GM21526 (cell line): ENCODE measurements around the gene ZBP1.

Source experiments
- ATAC-seq: cut with Tn5 transposase; IDR thresholded peaks from one replicate; pipeline ENCODE4 v1.9.1; 2021; ENCODE audit warnings: moderate library complexity; ENCODE audit not compliant: unreplicated experiment, low FRiP score

Gene ZBP1

DNA sequence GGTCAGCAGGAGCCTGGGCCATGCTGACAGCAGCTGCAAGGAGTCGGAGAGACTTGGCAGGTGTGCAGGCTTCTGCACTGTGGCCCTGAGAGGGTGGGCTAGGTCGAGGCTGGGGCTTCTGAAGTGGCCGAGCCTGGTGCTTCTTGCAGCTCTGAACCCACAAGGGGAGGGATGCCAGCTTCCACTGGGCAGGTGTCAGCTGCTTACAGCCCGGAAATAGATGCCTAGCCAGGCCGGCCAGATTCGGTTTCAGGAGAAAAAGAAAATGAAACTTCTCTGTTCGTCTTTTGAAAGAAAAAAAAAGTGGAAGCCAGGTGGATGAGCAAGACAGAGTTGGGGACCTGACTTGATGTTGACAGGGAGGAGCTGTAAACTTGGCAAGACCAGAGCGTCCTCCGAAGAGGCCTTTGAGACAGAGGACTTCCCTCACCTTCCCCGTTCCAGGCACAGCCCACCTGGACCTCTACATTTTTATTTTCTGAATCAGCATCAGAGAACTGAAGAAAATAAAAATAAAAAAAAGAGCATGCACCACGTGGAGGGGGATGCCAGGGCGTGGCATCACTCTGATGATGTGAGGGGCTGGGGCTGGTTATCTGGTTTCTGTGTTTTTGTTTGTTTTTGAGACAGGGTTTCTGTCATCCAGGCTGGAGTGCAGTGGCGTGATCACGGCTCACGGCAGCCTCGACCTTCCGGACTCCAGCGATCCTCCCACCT is at the start of gene ZBP1:
Gene ZBP1 (minus strand): TSS at position 153 of the 717 bp plus-strand sequence. CDS start 131 bp downstream, at position 22.
- ATAC-seq: peak; percentile 52

GRCh38 chr20:57669632-57670031 is 49.4 kb upstream of the ZBP1 start:
- ATAC-seq: no peak

DNA sequence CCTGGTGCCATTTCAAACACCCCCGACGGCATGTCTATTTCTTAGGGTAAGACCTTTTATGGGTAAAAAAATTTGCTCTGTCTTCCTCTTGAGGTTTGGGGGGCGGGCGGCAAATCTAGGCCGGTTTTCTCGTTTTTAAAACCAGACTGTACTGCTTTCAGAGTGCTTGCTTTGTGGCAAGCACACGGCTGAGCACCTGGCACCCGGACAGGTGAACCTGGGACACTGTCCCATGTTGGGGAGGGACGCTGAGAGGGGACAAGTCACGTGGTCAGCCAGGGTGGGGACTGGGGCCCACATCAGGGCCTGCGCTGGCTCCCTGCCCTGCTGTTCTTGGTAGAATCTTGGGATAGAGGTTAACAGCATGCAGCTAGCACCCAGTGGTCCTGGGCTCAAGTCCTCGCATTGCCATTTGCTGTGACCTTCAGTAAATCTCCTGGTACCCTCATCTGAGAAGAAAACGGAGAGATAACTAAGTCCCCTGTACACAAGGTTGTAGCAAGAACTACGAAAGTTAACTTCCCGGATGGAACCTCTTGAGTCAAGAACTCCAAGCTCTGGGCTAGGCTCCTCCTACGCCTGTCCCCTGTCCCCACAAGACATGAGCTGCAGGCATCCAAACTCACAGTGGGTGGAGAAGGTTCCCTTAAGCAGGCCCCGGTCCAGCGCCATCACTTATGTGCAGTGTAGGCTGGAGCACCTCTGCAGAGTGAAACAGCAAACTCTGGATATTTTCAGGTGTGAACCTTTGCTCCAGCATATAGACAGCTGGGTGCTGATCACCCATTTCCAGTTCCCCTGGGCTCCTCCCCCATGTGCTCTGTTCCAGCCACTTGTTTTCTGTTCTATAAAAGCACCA is 47.9 kb upstream of the ZBP1 start:
- no peak for ATAC-seq

DNA sequence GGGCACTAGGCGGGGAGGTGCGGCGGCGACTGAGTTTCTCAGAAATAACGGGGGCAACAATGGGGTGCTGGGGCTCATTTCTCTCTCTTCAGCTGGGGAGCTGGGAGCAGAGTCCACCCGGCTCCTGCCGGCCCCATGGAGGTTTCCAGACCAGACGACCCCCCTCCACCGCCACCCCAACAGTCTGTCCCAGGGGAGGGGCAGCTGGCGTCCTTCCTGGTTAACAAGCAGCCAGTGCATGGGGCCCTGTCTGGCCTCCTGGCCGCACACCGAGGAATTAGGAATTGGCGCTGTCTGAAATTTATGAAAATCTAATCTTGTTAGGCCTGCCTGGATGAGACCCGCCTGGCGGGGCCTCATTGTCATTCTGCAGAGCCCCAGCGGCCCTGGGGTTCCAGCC is 47.2 kb upstream of the ZBP1 start:
- ATAC-seq: no peak

- no peak for ATAC-seq
These were observed 46.6 kb upstream of the ZBP1 start for GRCh38 chr20:57666834-57667157.

DNA sequence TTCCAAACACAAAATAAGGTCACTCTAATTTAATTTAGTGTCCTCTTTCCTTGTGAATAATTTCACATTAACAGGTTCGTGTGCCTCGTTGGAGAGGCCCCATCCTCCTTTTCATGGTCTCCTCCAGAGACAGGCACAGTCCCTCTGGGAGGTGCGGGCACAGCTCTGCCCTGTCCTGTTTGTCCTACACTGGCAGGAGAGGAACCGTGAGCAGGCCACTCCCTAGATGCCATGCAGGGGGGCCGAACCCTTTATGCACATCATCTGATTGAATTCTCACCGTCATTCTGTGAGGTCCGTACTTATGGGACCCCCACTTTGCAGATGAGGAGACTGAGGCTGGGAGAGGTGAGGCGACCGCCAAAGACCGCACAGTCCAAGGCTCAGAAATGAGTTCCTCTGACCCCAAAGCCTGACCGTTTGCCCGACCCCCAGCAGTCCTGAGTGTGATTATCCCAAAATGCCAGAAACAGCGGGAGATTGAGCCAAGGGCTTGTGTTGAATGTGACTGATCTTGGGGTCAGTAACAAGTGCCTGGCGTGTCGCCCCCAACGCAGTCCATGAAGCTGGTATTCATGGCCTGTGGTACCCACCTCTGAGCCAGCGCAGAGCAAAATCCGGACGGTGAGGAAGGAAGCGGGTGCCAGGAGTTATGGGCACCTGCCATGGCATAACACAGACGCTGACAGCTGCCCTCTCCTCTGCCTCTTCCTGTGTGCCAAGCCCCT is 46.0 kb upstream of the ZBP1 start:
- ATAC-seq: no peak

DNA sequence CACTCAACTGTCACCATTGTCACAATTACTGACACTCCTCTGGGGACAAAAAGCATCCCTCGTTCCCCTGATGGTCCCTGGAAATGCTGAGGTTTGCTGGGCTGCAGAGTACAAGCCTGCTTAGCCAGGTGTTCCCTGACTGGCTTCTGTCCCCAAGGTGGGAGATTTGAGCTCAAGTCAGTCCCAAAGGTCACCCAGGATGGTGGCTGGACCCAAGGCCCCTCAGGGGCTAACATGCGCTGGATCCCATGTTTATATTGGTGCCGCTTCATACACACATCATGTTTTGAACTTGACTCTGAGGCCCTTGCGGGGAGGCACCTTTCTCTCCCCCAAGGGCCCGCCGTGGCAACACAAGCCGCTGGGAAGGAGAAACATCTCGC is 45.4 kb upstream of the ZBP1 start:
- no peak for ATAC-seq

DNA sequence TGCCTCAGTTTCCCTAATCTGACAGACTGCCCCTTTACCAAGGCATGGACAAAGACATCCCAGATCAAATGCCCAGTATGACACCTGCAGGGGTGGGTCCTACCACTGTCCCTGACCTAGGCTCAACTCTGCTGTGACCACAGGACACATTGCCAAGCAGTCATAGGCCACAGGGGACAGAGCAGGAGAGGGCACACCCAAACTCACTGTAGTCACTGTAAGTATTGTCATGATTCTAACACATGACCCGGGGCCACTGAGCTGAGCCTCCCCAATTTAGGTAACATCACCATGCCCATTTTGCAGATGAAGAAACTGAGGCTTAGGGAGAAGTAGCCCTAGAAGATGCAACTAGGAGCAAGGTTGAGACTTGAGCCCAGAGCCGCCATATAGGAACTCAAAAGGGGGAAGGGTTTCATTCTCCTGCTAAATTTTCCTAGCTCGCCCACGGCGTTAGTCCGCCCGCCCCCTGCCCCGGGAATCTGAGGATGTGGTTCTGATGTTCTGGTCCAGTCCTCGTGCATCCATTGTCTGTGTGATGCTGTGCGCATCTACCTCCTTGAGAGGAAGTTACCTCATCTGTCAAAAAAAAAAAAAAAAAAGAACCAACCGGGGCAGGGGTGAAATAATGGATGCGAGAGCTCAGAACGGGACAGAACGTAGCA is 44.8 kb upstream of the ZBP1 start:
- no peak for ATAC-seq

- no peak for ATAC-seq
These were observed 44.2 kb upstream of the ZBP1 start for GRCh38 chr20:57664476-57664875.

DNA sequence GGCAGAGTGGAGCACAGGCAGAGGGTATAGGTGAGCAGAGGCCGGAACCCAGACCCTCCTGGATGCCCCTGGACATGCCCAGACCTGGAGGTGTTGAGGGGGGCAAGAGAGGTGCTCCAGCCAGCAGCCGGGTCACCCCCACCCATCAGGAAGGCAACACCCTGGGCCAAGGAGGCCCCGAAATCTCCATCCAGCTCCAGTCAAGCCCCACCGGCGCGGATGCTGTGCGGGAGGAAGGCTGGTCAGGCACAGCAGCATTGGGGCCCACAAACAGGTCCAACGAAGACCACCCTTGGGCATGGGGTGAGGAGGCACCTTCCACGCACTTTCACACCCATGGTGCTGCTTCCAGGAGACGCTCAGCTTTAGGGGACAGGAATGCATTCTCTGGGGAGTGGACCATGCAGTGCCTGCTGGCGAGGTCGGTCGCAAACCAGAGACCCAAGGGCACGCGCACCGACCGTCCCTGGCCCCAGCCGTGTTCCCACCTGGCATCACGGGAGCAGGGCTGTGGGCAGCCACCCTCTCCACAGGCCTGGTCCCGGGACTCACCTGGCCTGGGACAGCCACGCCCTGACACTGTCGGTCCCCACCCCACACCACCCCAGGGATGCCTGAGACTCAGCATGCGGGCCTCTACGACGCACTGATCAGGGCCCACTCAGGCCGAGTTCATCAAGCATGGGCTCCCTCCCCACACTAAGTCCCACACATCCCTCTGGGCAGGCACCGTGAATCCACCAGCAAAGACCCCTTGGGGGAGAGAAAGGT is 43.6 kb upstream of the ZBP1 start:
- ATAC-seq: no peak

GRCh38 chr20:57663241-57663640 is 43.0 kb upstream of the ZBP1 start:
- no peak for ATAC-seq

DNA sequence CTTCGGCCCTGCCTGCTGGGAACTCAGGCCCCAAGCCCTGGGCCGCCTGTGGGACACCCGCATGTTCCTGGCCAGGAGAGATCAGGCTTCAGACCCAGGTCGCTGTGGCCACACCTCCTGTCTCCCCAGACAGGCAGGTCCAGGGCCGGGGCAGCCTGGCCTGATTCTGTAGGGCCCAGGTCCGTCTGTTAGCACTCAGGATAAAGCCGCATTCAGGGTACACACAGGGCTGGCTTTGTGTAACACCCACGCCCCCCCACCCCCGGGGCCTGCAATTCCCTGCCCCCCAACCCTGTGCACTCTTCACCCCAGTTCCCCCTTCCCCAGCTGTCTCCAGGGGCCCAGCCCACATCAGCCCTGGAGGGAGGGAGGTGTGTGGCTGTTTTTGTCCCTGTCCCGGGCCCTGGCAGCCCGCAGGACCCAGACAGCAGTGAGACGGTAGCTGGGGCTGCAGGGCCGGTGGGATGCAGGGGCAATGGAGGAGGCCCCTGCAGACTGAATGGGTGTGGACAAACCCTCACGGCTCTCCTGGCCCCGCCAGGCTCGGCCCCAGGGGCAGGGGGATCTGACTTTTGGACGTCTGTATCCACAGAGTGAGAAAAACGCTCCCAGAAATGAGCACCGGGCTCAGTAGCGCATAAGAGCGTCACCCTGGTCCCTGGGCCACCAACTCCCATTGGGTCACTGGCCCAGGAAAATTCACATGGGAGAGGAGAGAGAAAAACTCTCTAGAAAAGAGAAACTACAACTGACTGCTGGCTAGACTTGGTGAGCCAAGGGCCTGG is 42.4 kb upstream of the ZBP1 start:
- no peak for ATAC-seq

DNA sequence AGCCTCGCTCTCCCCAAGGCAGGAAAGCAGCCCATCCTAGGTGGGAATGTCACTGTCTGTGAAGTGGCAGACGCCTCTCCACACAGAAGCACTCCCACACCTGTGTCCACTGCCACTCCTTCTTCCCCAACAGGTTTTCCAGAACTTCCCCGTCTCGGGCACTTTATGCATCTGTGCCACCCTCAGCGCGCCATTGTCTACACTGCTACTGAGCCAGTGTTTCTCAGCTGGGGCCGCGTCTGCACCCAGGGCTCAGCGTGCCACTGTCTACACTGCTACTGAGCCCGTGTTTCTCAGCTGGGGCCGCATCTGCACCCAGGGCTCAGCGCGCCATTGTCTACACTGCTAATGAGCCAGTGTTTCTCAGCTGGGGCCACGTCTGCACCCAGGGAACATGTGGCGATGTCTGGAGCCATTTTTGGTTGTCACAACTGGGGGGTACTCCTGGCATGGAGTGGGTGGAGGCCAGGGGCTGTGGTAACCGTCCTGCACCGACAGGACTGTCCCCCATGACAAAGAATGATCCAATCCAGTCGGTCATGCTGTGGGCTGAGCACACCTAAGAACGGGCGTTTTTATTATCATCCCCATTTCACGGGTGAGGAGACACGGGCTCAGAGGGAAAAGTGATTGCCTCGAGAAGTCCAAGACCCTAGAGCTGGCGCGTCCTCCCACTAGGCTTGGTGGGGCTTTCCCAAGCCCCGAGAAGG is 41.7 kb upstream of the ZBP1 start:
- no peak for ATAC-seq

DNA sequence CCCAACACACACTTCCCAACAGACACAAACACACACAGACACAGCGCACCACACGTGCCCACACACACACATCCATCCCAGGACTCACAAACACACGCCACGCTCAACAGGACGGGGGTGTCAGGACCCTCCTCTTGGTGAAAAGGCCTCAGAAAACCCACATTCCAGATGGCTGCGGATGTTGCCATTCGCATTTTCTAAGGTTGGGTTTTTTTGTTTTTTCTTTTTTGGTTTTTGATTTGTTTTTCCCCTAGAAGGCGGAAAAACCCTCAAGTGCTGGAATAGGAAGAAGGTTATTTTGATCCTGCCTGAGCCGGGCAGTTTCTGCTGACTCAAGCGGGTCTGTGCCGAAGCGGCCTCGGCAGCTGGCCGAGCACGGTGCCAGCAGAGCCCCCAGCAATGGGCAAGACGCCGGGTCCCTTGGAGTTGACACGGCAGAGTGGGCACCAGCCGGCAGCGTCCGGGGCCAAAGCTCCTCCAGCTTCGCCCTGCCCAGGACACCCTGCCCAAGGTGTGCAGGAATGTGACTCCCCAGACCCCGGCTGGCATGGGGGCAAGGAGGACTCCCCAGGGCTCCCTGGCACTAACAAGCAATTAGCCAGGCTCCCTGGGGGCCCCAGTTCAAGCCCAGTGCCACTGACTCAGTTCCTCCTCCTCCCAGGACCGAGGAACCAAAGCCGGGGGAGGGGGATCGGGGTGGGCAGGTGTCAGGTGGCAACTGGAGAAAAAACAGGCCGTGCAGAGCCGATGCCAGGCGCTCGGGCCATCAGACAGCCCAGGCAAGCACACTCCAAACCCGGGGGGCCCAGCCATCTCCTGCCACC is 40.9 kb upstream of the ZBP1 start:
- ATAC-seq: no peak

GRCh38 chr20:57660181-57660921 is 40.1 kb upstream of the ZBP1 start:
- no peak for ATAC-seq

- ATAC-seq: no peak
These were observed 39.4 kb upstream of the ZBP1 start for GRCh38 chr20:57659517-57660180.
